Measurements from ENCODE around the gene PCSK6.

DNA sequence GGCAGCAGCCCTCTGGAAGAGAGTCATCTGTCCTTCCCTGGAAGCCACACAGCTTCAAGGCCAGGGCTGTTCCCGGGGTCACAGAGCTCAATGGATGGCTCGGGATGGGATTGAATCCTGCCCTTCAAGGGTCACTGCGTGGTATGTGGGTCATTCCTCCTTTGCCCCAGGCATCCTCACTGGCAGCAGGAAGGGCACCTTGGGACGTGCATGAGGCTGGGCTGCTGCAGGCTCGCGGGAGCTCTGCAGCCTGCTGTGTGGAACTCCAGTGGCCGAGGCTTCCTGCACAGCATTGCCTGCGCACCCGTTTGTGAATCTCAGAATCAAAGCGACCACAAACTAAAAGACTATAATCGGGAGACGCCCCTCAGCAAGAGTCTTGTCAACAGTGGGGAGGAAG, 60.7 kb downstream of the PCSK6 start:
- no peak for TF ChIP-seq CTCF (IDR thresholded peaks at IDR 0.05)
- TF ChIP-seq EP300 (IDR thresholded peaks at IDR 0.05) = no peak

Data from stomach (tissue), 4 donors.